Heart left ventricle (tissue), 16 donors: ENCODE results near the gene TMEM222. TPM values are rescaled to one million over a fixed set of nuclear protein-coding genes. Genes with fewer than 3 reads are reported as not detected.

Experiments used
- ATAC-seq, 4 donors: fragments of 200-7000 bp; cut with Tn5 transposase; one replicate each; pipeline ENCODE4 v1.9.1; 2020 to 2022; ENCODE audit warnings: moderate library complexity in 4 of 4, mild to moderate bottlenecking in 3 of 4, moderate number of reproducible peaks in 1 of 4
- DNase-seq, 5 donors: peaks; one replicate each; pipeline ENCODE4 v3.0.0-alpha.2; 2020
- H3K27ac ChIP-seq, 12 donors: fragments of 200-600 bp; sonication (generic) in 4 of 12; one replicate each; pipeline versions ENCODE4 v1.5.0 to v1.8.0; 2016 to 2022; ENCODE audit warnings: mild to moderate bottlenecking in 2 of 12
- H3K27me3 ChIP-seq, 9 donors: fragments of 200-600 bp; sonication (generic) in 2 of 9; one replicate each; pipeline versions ENCODE4 v1.5.1 to v1.8.0; 2016 to 2022; ENCODE audit warnings: mild to moderate bottlenecking in 3 of 9
- H3K36me3 ChIP-seq, 9 donors: fragments of 200-600 bp; sonication (generic) in 2 of 9; one replicate each; pipeline versions ENCODE4 v1.5.0 to v1.8.0; 2018 to 2022; ENCODE audit warnings: mild to moderate bottlenecking in 2 of 9
- H3K4me1 ChIP-seq, 12 donors: fragments of 200-600 bp; sonication (generic) in 4 of 12; one replicate each; pipeline versions ENCODE4 v1.5.0 to v1.8.0; 2016 to 2022; ENCODE audit warnings: mild to moderate bottlenecking in 3 of 12
- H3K4me3 ChIP-seq, 12 donors: fragments of 200-600 bp; sonication (generic) in 4 of 12; one replicate each; pipeline versions ENCODE4 v1.5.0 to v1.8.0; 2017 to 2022; ENCODE audit warnings: mild to moderate bottlenecking in 9 of 12, moderate library complexity in 4 of 12
- H3K9me3 ChIP-seq, 12 donors: fragments of 200-600 bp; sonication (generic) in 4 of 12; one replicate each; pipeline versions ENCODE4 v1.5.0 to v1.8.0; 2016 to 2022; ENCODE audit warnings: mild to moderate bottlenecking in 1 of 12
- CTCF ChIP-seq, 12 donors: fragments of 200-600 bp; sonication (generic) in 4 of 12; IDR thresholded peaks; one replicate each; pipeline versions ENCODE4 v1.5.0 to v1.8.0; 2018 to 2022; ENCODE audit warnings: antibody characterized with exemption in 12 of 12, mild to moderate bottlenecking in 5 of 12
- POLR2A ChIP-seq, 2 donors: fragments of 450-650 bp; IDR thresholded peaks; one replicate each; pipeline ENCODE4 v1.6.1; 2017; ENCODE audit warnings: antibody characterized with exemption in 2 of 2, mild to moderate bottlenecking in 2 of 2, moderate library complexity in 2 of 2
- WGBS, 4 donors: extraction: QIAGEN DNeasy Blood & Tissue Kit in 2 of 4; methylation state at CpG; one replicate each; pipeline versions ENCODE4 v1.1.5 to v1.1.7; 2013 to 2018; 5-methylcytosine and 5-hydroxymethylcytosine counted together
- intact Hi-C, 10 donors: fragments of 100-400 bp; cut with DNase I; formaldehyde crosslinking; loops; one replicate each; pipeline versions ENCODE4 v1.11.1 to v1.14.2; 2022
- polyA plus RNA-seq, 2 donors: library from polyadenylated mRNA; stranded (reverse); fragments of 200-250 nt; gene quantifications; one replicate each; pipeline ENCODE4 v1.2.3, GENCODE V29; 2013
- total RNA-seq, 9 donors: library from RNA; depleted of rRNA in 2 of 9; stranded (reverse); fragments of >200 nt in 2 of 9; fragmentation: NEBNext Ultra II Directional in 3 of 9; extraction: Animal tissue kit (Norgen Biotek cat#: 25700) in 3 of 9; gene quantifications; one replicate each; pipeline versions ENCODE4 v1.1.0 to v1.2.4, GENCODE V29; 2016 to 2023
- donor health status: ischemic (EF 13 %, LVEDD 7.1; RV severe dilation, severe dysfunction).
- donor health status: healthy with polysubstance abuse.
- donor health status: DM: no; HTN: yes; CAD: no.
- donor health status: DM: no; HTN: no; CAD: no.
- donor health status: ischemic (EF 25% LVEDD 6.9; RV normal size, moderate dysfunction).
- donor health status: ischemic (EF 25% LVEDD 5.7; RV mildly dilated, moderate dysfunction).
- donor health status: healthy.
- donor health status: DM: yes; HTN: yes; CAD: no.
- donor health status: ischemic (EF 35%, LVEDD 5.7; RV mildly dilated, moderate dysfunction).
- donor health status: nonischemic (EF 11% LVEDD 7.7; RV severe dilation, severe dysfunction).
- donor health status: DM: yes; HTN: yes; CAD: no.
- donor health status: PGD.
- donor health status: ischemic (EF 29% LVEDD 5.4; RV normal size, mild dysfunction).
- donor health status: nonischemic (EF 23%, LVEDD 6.1; RV moderate dilation, normal function).

The TMEM222 gene
- total and polyA plus RNA-seq, 11 donors = 18.1 to 49.3 (median 26.2) TPM

GRCh38 chr1:27353629-27354028 is 31.7 kb downstream of the TMEM222 start:
- Histone ChIP-seq H3K9me3 (no peaks in the 10 kb centered on the region), H3K36me3 (peaks cover 0 to 55% (median 50%) of the 10 kb centered on the region in 9 donors), H3K27me3 (no peaks in the 10 kb centered on the region), H3K4me3 (no peak overlapping the region), H3K4me1 (peaks cover 0 to 41% (median 26%) of the 10 kb centered on the region in 12 donors), H3K27ac (no peak overlapping the region)
- TF ChIP-seq CTCF (IDR thresholded peaks at IDR 0.05) (no peak), POLR2A (IDR thresholded peaks at IDR 0.05) (no peak)
- DNase-seq (no peak), ATAC-seq (no peak)
- intact Hi-C loops = loop anchor here in 2 of 10 donors (5.0 to 10.0 kb wide), 2 partner anchors 41 to 49 kb away; no protein-coding TSS in a partner anchor
- 90 to 100% (median 95%) methylated on average over 3 of the region's 3 CpGs for WGBS, 4 donors

- H3K4me3 ChIP-seq = no peak overlapping the region
- peaks cover 0 to 75% (median 67%) of the 10 kb centered on the region in 9 donors for H3K36me3 ChIP-seq
- H3K9me3 ChIP-seq = no peaks in the 10 kb centered on the region
- no peaks in the 10 kb centered on the region for H3K27me3 ChIP-seq
- no peak for ATAC-seq
- no peak for DNase-seq
- TF ChIP-seq CTCF (IDR thresholded peaks at IDR 0.05) = no peak
- TF ChIP-seq POLR2A (IDR thresholded peaks at IDR 0.05) = no peak
- WGBS, 4 donors = 86 to 96% (median 95%) methylated on average over 5 of the region's 5 CpGs
- intact Hi-C loops = loop anchor here in 9 of 10 donors (2.0 to 10.0 kb wide), 4 partner anchors 33 to 55 kb away; partner anchors contain the start of gene GPR3 (in 8 of the 9)
- no peak overlapping the region for H3K27ac ChIP-seq
- H3K4me1 ChIP-seq = peaks cover 0 to 32% (median 11%) of the 10 kb centered on the region in 12 donors
Observed at GRCh38 chr1:27355683-27356082, 33.7 kb downstream of the TMEM222 start.

DNA sequence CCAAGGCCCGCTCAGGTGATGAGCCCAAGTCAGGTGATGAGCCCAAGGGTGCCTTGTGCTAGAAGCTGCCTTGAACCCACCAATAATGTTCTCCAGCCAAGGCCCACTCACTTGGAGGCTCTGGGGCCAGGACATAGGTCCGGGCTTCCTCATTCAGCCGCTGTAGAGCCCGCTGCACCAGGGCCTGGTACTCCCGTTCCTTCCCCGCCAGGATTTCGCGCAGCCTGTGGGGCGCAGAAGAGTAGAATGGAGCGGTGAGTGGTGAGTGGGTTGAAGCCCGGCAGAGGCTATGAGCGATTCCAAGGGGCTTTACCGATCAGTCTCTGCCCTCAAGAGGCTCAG is 34.3 kb downstream of the TMEM222 start:
- no peak overlapping the region for H3K27ac ChIP-seq
- intact Hi-C loops = loop anchor here in 9 of 10 donors (2.0 to 10.0 kb wide), 4 partner anchors 33 to 55 kb away; partner anchors contain the start of gene GPR3 (in 8 of the 9)
- WGBS, 4 donors = 91 to 95% (median 93%) methylated on average over 8 to 13 of the region's 13 CpGs
- ATAC-seq (no peak), DNase-seq (peak in 1 of 5 donors; percentile 21)
- H3K4me3 ChIP-seq = no peak overlapping the region
- no peaks in the 10 kb centered on the region for H3K27me3 ChIP-seq
- peaks cover 0 to 81% (median 73%) of the 10 kb centered on the region in 9 donors for H3K36me3 ChIP-seq
- TF ChIP-seq POLR2A (IDR thresholded peaks at IDR 0.05) (no peak), CTCF (IDR thresholded peaks at IDR 0.05) (no peak)
- H3K4me1 ChIP-seq = peaks cover 0 to 31% (median 6%) of the 10 kb centered on the region in 12 donors
- H3K9me3 ChIP-seq = no peaks in the 10 kb centered on the region

DNA sequence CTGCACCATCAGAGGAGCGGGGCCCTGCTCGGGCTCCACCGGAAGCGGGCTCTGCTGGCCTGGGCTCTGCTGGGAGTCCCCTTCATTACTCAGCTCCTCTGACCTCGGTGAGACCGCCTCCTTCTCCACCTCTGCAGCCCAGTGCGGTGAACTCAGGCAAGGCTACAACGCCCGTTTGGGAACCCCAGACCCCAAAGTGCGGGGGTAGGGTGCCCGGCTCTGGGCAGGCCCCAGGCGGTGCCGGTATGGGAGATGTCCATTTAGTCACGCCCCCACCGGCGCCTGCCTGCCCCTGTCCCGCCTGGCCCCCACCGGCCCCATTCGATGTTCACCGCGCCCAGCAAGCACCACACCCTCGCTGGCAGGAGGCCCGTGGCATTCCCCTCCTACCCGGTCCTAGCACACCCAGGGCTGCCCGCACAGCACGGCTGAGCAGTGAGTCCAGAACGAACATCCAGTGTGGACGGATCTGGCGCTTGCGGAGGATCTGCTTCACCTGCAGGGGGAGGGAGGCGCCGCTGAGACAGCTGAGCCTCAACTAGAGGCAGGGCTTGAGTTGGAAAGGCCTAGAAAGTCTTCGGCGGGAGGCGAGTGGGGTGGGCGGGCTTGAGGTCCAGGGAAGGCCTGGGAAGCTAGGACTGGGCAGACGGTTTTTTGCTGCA is 34.8 kb downstream of the TMEM222 start:
- ATAC-seq = no peak
- H3K4me1 ChIP-seq = peaks cover 0 to 27% (median 6%) of the 10 kb centered on the region in 12 donors
- intact Hi-C loops = loop anchor here in 9 of 10 donors (2.0 to 10.0 kb wide), 4 partner anchors 32 to 56 kb away; partner anchors contain the start of gene GPR3 (in 8 of the 9)
- H3K36me3 ChIP-seq = peaks cover 0 to 86% (median 78%) of the 10 kb centered on the region in 9 donors
- no peaks in the 10 kb centered on the region for H3K27me3 ChIP-seq
- H3K4me3 ChIP-seq = peak overlapping the region in 1 of 12 donors; percentile 42
- 87 to 91% (median 88%) methylated on average over 28 to 37 of the region's 37 CpGs for WGBS, 4 donors
- peak overlapping the region in 1 of 12 donors; percentile 9 for H3K27ac ChIP-seq
- no peaks in the 10 kb centered on the region for H3K9me3 ChIP-seq
- no peak for TF ChIP-seq CTCF (IDR thresholded peaks at IDR 0.05)
- no peak for TF ChIP-seq POLR2A (IDR thresholded peaks at IDR 0.05)
- peak in 1 of 5 donors; percentile 25 for DNase-seq
